Stimulated activated naive CD8-positive, alpha-beta T cell treated with anti-CD3 and anti-CD28 coated beads, Interleukin-15, Interleukin-2, amounts not matched to agents 100 U/mL and 50 U/mL, for 24 hours (primary cell): ENCODE results near the gene WBP11.
A peak's percentile ranks its signal among the peaks of the same experiment; 100 is the strongest.
"Not testable (repeated sequence)": the region's sequence is repeated elsewhere in the genome, so short reads cannot be mapped to it uniquely, and the experiment has no call there.

Source experiments
- ATAC-seq: fragments of 150-1000 bp; cut with Tn5 transposase; one replicate; pipeline ENCODE4 v1.10.0; 2021
- DNase-seq: peaks from one replicate; pipeline ENCODE4 v3.0.0; 2021

The WBP11 gene

GRCh38 chr12:14771651-14772137 is 31.6 kb downstream of the WBP11 start:
- no peak for ATAC-seq
- DNase-seq: peak; percentile 29

- peak; percentile 94 for DNase-seq
- peak; percentile 45 for ATAC-seq
Measured at GRCh38 chr12:14770496-14771461, 32.5 kb downstream of the WBP11 start.

- DNase-seq: peak; percentile 91
- ATAC-seq: peak; percentile 52
Measured at GRCh38 chr12:14769969-14770495, 33.2 kb downstream of the WBP11 start.

- no peak for DNase-seq
- ATAC-seq: peak; percentile 0
Measured at GRCh38 chr12:14769466-14769968, 33.8 kb downstream of the WBP11 start.

- ATAC-seq: peak; percentile 9
- peak; percentile 56 for DNase-seq
Measured at GRCh38 chr12:14768823-14769405, 34.4 kb downstream of the WBP11 start.

GRCh38 chr12:14767617-14768016 is 35.7 kb downstream of the WBP11 start:
- ATAC-seq: no peak
- no peak for DNase-seq

- no peak for ATAC-seq
- no peak for DNase-seq
Measured at GRCh38 chr12:14766649-14767215, 36.5 kb downstream of the WBP11 start.

- DNase-seq, ATAC-seq: not testable (repeated sequence)
Measured at GRCh38 chr12:14766020-14766419, 37.3 kb downstream of the WBP11 start.

GRCh38 chr12:14765398-14765797 is 37.9 kb downstream of the WBP11 start:
- no peak for DNase-seq
- ATAC-seq: no peak

- not testable (repeated sequence) for DNase-seq, ATAC-seq
Measured at GRCh38 chr12:14759711-14760280, 43.5 kb downstream of the WBP11 start.

GRCh38 chr12:14756334-14757143 is 46.7 kb downstream of the WBP11 start:
- no peak for ATAC-seq
- no peak for DNase-seq

GRCh38 chr12:14751986-14752385 is 51.3 kb downstream of the WBP11 start:
- DNase-seq (no peak), ATAC-seq (no peak)

- DNase-seq (no peak), ATAC-seq (no peak)
Measured at GRCh38 chr12:14743061-14743460, 60.2 kb downstream of the WBP11 start.

GRCh38 chr12:14741942-14742341 is 61.3 kb downstream of the WBP11 start:
- DNase-seq (no peak), ATAC-seq (no peak)

- ATAC-seq (no peak), DNase-seq (no peak)
Measured at GRCh38 chr12:14741153-14741552, 62.1 kb downstream of the WBP11 start.

- not testable (repeated sequence) for ATAC-seq, DNase-seq
Measured at GRCh38 chr12:14736441-14736840, 66.8 kb downstream of the WBP11 start.
